Measurements from ENCODE around the gene C5. TPM values are rescaled to one million over a fixed set of nuclear protein-coding genes. Genes with fewer than 3 reads are reported as not detected.

Gene C5
- total RNA-seq, 3 donors from 2014 or later: 0.58 to 3.8 (median 1.3) TPM

Other genes with a start within 250 kb of the C5 start
- 10 to 100 TPM; 30.1 to 46.9 (median 32.3) TPM for gene PSMD5, start 207.4 kb downstream of the C5 start, total RNA-seq
- 10 to 100 TPM in 2 of 3 donors, 1 to 10 TPM in 1; 9.8 to 33.6 (median 26.6) TPM for gene PHF19, start 173.1 kb downstream of the C5 start, total RNA-seq
- gene TRAF1, start 123.5 kb downstream of the C5 start, total RNA-seq: 1 to 10 TPM; 2.9 to 5.5 (median 3.8) TPM
- gene CNTRL, start 24.7 kb upstream of the C5 start, total RNA-seq: 10 to 100 TPM in 1 of 3 donors, 1 to 10 TPM in 2; 9.6 to 12.4 (median 9.7) TPM
- 10 to 100 TPM; 70.1 to 87.2 (median 76.2) TPM for gene RAB14, start 151.6 kb upstream of the C5 start, total RNA-seq
- gene GSN, start 217.9 kb upstream of the C5 start, total RNA-seq: 100 to 1,000 TPM; 443 to 952 (median 937) TPM

All from mucosa of descending colon (tissue), 3 donors.